H1 (cell line): ENCODE results near the gene HOXD1. TPM values are rescaled to one million over a fixed set of nuclear protein-coding genes. Genes with fewer than 3 reads are reported as not detected.

Source experiments
- ASH2L ChIP-seq: fragments of 200-600, 300-600 bp; sonication (generic); IDR thresholded peaks from one replicate; pipeline ENCODE4 v1.7.1; 2017; ENCODE audit warnings: low read length
- ATF3 ChIP-seq: IDR thresholded peaks from 2 replicates; pipeline ENCODE4 v1.6.1; 2011; ENCODE audit warnings: low read depth, mild to moderate bottlenecking, low read length; ENCODE audit not compliant: insufficient read depth
- BACH1 ChIP-seq: IDR thresholded peaks from 2 replicates; pipeline ENCODE4 v1.6.1; 2012; ENCODE audit warnings: low read length, improper control_type of control experiment
- KDM4A ChIP-seq: IDR thresholded peaks from one replicate; pipeline ENCODE4 v1.7.1; 2012; ENCODE audit warnings: low read depth, mild to moderate bottlenecking, moderate library complexity, low read length, inconsistent platforms; ENCODE audit not compliant: severe bottlenecking
- RFX5 ChIP-seq: IDR thresholded peaks from 2 replicates; pipeline ENCODE4 v1.6.1; 2011; ENCODE audit warnings: low read depth, low read length, improper control_type of control experiment, borderline replicate concordance
- SP1 ChIP-seq: IDR thresholded peaks from 2 replicates; pipeline ENCODE4 v1.6.1; 2011; ENCODE audit warnings: low read depth, low read length
- TCF12 ChIP-seq: IDR thresholded peaks from 2 replicates; pipeline ENCODE4 v1.6.1; 2011; ENCODE audit warnings: low read depth, mild to moderate bottlenecking, low read length
- polyA plus RNA-seq, 7 experiments: library from polyadenylated mRNA; depleted of rRNA in 3 of 7; stranded (reverse) in 5 of 7; unstranded in 2 of 7; fragments of >200 nt in 5 of 7; fragments of 200-250 nt in 2 of 7; gene quantifications; 1 replicate in 5 of 7; 2 replicates in 1 of 7; 4 replicates in 1 of 7; pipeline versions ENCODE4 v1.2.1 to v1.2.3, GENCODE V29; 2011 to 2013; ENCODE audit warnings: missing spikeins in 2 of 7, mixed read lengths in 2 of 7
- total RNA-seq: library from RNA; stranded (reverse); fragmentation: NEBNext Ultra II Directional; extraction: Animal tissue kit (Norgen Biotek cat#: 25700); gene quantifications from 2 replicates; pipeline ENCODE4 v1.2.1, GENCODE V29; 2021
- TF ChIP-seq, protein P1 (sequence below): IDR thresholded peaks from 2 replicates; pipeline ENCODE4 v1.6.1; 2012; ENCODE audit warnings: low read length, inconsistent platforms
- TF ChIP-seq, protein P2 (sequence below): fragments of 300-600 bp; sonication (generic); IDR thresholded peaks from 2 replicates; pipeline ENCODE4 v1.7.1; 2012; ENCODE audit warnings: low read length, moderate library complexity, mild to moderate bottlenecking, inconsistent platforms; ENCODE audit not compliant: insufficient replicate concordance

Gene HOXD1
- total and polyA plus RNA-seq, 2 of the 8 experiments (the other 6 are each of a cell fraction or from before 2014, with no cell fraction given), result 0.03 TPM; not detected in 1

DNA sequence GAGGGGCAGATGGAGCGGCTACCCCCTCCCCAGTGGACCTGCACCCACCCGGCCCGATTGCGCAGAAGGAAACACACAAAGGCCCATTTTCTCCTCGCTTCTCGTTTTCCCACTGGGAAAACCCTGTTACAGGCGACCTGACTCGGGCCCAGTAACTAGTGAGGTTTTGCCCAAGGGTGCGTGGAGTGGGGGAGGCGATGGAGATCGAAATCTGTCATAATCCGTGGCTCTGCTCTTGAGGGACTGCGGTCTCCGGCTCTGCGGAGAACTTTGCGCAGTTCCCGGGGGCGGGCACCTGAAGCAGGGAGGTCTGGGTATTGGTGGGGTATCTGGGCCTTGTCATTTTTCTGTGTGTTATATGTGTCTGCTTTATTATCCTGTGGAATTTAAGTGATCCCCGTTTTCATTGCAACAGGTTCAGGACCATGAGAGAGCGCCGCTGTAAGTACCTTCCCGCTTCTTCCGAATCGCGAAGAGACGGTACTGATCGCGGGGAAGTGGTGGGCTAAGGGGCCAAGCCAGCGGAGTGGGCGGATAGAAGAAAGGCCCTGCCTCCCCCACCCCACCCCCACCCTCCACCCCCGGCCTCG lies 41.2 kb upstream of the HOXD1 start (continued):
- TF ChIP-seq, protein P1, sequence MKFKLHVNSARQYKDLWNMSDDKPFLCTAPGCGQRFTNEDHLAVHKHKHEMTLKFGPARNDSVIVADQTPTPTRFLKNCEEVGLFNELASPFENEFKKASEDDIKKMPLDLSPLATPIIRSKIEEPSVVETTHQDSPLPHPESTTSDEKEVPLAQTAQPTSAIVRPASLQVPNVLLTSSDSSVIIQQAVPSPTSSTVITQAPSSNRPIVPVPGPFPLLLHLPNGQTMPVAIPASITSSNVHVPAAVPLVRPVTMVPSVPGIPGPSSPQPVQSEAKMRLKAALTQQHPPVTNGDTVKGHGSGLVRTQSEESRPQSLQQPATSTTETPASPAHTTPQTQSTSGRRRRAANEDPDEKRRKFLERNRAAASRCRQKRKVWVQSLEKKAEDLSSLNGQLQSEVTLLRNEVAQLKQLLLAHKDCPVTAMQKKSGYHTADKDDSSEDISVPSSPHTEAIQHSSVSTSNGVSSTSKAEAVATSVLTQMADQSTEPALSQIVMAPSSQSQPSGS, result no peak
- no peak for TF ChIP-seq RFX5
- TF ChIP-seq, protein P2, sequence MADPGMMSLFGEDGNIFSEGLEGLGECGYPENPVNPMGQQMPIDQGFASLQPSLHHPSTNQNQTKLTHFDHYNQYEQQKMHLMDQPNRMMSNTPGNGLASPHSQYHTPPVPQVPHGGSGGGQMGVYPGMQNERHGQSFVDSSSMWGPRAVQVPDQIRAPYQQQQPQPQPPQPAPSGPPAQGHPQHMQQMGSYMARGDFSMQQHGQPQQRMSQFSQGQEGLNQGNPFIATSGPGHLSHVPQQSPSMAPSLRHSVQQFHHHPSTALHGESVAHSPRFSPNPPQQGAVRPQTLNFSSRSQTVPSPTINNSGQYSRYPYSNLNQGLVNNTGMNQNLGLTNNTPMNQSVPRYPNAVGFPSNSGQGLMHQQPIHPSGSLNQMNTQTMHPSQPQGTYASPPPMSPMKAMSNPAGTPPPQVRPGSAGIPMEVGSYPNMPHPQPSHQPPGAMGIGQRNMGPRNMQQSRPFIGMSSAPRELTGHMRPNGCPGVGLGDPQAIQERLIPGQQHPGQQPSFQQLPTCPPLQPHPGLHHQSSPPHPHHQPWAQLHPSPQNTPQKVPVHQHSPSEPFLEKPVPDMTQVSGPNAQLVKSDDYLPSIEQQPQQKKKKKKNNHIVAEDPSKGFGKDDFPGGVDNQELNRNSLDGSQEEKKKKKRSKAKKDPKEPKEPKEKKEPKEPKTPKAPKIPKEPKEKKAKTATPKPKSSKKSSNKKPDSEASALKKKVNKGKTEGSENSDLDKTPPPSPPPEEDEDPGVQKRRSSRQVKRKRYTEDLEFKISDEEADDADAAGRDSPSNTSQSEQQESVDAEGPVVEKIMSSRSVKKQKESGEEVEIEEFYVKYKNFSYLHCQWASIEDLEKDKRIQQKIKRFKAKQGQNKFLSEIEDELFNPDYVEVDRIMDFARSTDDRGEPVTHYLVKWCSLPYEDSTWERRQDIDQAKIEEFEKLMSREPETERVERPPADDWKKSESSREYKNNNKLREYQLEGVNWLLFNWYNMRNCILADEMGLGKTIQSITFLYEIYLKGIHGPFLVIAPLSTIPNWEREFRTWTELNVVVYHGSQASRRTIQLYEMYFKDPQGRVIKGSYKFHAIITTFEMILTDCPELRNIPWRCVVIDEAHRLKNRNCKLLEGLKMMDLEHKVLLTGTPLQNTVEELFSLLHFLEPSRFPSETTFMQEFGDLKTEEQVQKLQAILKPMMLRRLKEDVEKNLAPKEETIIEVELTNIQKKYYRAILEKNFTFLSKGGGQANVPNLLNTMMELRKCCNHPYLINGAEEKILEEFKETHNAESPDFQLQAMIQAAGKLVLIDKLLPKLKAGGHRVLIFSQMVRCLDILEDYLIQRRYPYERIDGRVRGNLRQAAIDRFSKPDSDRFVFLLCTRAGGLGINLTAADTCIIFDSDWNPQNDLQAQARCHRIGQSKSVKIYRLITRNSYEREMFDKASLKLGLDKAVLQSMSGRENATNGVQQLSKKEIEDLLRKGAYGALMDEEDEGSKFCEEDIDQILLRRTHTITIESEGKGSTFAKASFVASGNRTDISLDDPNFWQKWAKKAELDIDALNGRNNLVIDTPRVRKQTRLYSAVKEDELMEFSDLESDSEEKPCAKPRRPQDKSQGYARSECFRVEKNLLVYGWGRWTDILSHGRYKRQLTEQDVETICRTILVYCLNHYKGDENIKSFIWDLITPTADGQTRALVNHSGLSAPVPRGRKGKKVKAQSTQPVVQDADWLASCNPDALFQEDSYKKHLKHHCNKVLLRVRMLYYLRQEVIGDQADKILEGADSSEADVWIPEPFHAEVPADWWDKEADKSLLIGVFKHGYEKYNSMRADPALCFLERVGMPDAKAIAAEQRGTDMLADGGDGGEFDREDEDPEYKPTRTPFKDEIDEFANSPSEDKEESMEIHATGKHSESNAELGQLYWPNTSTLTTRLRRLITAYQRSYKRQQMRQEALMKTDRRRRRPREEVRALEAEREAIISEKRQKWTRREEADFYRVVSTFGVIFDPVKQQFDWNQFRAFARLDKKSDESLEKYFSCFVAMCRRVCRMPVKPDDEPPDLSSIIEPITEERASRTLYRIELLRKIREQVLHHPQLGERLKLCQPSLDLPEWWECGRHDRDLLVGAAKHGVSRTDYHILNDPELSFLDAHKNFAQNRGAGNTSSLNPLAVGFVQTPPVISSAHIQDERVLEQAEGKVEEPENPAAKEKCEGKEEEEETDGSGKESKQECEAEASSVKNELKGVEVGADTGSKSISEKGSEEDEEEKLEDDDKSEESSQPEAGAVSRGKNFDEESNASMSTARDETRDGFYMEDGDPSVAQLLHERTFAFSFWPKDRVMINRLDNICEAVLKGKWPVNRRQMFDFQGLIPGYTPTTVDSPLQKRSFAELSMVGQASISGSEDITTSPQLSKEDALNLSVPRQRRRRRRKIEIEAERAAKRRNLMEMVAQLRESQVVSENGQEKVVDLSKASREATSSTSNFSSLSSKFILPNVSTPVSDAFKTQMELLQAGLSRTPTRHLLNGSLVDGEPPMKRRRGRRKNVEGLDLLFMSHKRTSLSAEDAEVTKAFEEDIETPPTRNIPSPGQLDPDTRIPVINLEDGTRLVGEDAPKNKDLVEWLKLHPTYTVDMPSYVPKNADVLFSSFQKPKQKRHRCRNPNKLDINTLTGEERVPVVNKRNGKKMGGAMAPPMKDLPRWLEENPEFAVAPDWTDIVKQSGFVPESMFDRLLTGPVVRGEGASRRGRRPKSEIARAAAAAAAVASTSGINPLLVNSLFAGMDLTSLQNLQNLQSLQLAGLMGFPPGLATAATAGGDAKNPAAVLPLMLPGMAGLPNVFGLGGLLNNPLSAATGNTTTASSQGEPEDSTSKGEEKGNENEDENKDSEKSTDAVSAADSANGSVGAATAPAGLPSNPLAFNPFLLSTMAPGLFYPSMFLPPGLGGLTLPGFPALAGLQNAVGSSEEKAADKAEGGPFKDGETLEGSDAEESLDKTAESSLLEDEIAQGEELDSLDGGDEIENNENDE, result no peak
- no peak for TF ChIP-seq TCF12
- no peak for TF ChIP-seq SP1
- no peak for TF ChIP-seq ASH2L
- TF ChIP-seq ATF3, result no peak
- 0 out of 2 replicates have a peak, but pooled peaks have one; percentile 15 for TF ChIP-seq BACH1
- no peak for TF ChIP-seq KDM4A
